Glutamatergic neuron (in vitro differentiated cells): ENCODE data around the gene SPPL2B. TPM values are rescaled to one million over a fixed set of nuclear protein-coding genes. Genes with fewer than 3 reads are reported as not detected.
A peak's percentile ranks its signal among the peaks of the same experiment; 100 is the strongest.

Experiments
- DNase-seq: peaks from one replicate; pipeline ENCODE4 v3.0.0; 2022
- H3K27ac Mint-ChIP-seq: one replicate; pipeline ENCODE4 v1.8.0; 2020; ENCODE audit warnings: mild to moderate bottlenecking, mixed read lengths, inconsistent platforms; ENCODE audit not compliant: unreplicated experiment
- H3K27me3 Mint-ChIP-seq: one replicate; pipeline ENCODE4 v1.8.0; 2020; ENCODE audit warnings: mild to moderate bottlenecking, moderate library complexity, mixed read lengths, inconsistent platforms; ENCODE audit not compliant: unreplicated experiment
- H3K36me3 Mint-ChIP-seq: one replicate; pipeline ENCODE4 v1.8.0; 2020; ENCODE audit warnings: mild to moderate bottlenecking, mixed read lengths, inconsistent platforms; ENCODE audit not compliant: unreplicated experiment
- H3K4me1 Mint-ChIP-seq: one replicate; pipeline ENCODE4 v1.8.0; 2020; ENCODE audit warnings: mild to moderate bottlenecking, low read depth, mixed read lengths, inconsistent platforms; ENCODE audit not compliant: unreplicated experiment
- H3K4me3 Mint-ChIP-seq: one replicate; pipeline ENCODE4 v1.8.0; 2020; ENCODE audit warnings: mild to moderate bottlenecking, mixed read lengths, inconsistent platforms; ENCODE audit not compliant: unreplicated experiment
- H3K9me3 Mint-ChIP-seq: one replicate; pipeline ENCODE4 v1.8.0; 2020; ENCODE audit warnings: mild to moderate bottlenecking, moderate library complexity, mixed read lengths, inconsistent platforms; ENCODE audit not compliant: unreplicated experiment
- total RNA-seq: library from RNA; stranded (reverse); fragmentation: NEBNext Ultra II Directional; extraction: Animal tissue kit (Norgen Biotek cat#: 25700); gene quantifications from one replicate; pipeline ENCODE4 v1.2.1, GENCODE V29; 2021; ENCODE audit not compliant: unreplicated experiment
- TF ChIP-seq, protein P1 (sequence below): fragments of 200-600 bp; sonication (generic); IDR thresholded peaks from one replicate; pipeline ENCODE4 v1.5.0; 2021; ENCODE audit not compliant: partially characterized antibody, unreplicated experiment

SPPL2B gene
- total RNA-seq, 1 donor from 2014 or later: 166 TPM

DNA sequence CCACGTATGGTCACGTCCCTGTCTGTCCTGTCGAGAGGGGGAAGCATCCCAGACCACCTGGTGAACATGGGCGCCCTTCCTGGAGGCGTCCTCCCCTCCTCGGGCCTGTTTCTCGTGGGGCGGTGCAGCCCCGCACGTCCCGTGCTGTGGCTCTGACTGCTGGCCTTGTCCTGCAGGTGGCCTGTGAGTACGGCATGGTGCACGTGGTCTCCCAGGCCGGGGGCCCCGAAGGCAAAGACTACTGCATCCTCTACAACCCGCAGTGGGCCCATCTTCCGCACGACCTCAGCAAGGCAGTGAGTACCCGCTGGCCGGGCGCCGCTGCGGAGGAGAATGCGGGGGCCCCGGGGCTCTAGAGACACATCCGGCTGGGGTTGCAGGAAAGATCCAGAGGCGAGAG, 5.9 kb downstream of the SPPL2B start:
- H3K9me3 Mint-ChIP-seq: peaks cover 39% of the 10 kb centered on the region
- DNase-seq: no peak
- peaks cover 36% of the 10 kb centered on the region for H3K4me1 Mint-ChIP-seq
- no peak overlapping the region for H3K27ac Mint-ChIP-seq
- TF ChIP-seq, protein P1, sequence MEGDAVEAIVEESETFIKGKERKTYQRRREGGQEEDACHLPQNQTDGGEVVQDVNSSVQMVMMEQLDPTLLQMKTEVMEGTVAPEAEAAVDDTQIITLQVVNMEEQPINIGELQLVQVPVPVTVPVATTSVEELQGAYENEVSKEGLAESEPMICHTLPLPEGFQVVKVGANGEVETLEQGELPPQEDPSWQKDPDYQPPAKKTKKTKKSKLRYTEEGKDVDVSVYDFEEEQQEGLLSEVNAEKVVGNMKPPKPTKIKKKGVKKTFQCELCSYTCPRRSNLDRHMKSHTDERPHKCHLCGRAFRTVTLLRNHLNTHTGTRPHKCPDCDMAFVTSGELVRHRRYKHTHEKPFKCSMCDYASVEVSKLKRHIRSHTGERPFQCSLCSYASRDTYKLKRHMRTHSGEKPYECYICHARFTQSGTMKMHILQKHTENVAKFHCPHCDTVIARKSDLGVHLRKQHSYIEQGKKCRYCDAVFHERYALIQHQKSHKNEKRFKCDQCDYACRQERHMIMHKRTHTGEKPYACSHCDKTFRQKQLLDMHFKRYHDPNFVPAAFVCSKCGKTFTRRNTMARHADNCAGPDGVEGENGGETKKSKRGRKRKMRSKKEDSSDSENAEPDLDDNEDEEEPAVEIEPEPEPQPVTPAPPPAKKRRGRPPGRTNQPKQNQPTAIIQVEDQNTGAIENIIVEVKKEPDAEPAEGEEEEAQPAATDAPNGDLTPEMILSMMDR: no peak
- H3K4me3 Mint-ChIP-seq: no peak overlapping the region
- peaks cover 31% of the 10 kb centered on the region for H3K27me3 Mint-ChIP-seq
- peaks cover 11% of the 10 kb centered on the region for H3K36me3 Mint-ChIP-seq

- Mint-ChIP-seq H3K4me1 (peaks cover 30% of the 10 kb centered on the region), H3K27ac (peak overlapping the region; percentile 81), H3K9me3 (peaks cover 35% of the 10 kb centered on the region), H3K36me3 (peaks cover 11% of the 10 kb centered on the region), H3K27me3 (peaks cover 28% of the 10 kb centered on the region), H3K4me3 (no peak overlapping the region)
- TF ChIP-seq, protein P1: no peak
- peak; percentile 54 for DNase-seq
Observed at GRCh38 chr19:2334986-2335846, 6.7 kb downstream of the SPPL2B start.

DNA sequence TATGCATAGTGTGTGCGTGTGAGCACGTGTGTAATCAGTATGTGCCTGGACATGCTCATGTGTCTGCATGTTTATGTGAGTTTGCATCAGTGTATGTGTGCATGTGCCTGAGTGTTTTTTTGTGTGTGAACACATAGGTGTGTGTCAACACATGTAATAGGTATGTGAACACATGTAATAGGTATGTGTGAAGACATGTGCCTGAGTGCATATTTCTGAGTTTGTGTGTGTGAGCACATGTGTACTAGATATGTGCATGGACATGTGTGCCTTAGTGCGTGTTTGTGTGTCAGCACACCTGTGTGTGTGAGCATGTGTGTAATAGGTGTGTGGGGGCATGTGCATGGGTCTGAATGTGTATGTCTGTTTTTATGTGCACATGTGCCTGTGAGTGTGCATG, 7.4 kb downstream of the SPPL2B start:
- peak; percentile 0 for DNase-seq
- peak overlapping the region; percentile 47 for H3K4me3 Mint-ChIP-seq
- TF ChIP-seq, protein P1: no peak
- H3K27ac Mint-ChIP-seq: peak overlapping the region; percentile 81
- peaks cover 30% of the 10 kb centered on the region for H3K9me3 Mint-ChIP-seq
- H3K27me3 Mint-ChIP-seq: peaks cover 28% of the 10 kb centered on the region
- peaks cover 11% of the 10 kb centered on the region for H3K36me3 Mint-ChIP-seq
- H3K4me1 Mint-ChIP-seq: peaks cover 29% of the 10 kb centered on the region

DNA sequence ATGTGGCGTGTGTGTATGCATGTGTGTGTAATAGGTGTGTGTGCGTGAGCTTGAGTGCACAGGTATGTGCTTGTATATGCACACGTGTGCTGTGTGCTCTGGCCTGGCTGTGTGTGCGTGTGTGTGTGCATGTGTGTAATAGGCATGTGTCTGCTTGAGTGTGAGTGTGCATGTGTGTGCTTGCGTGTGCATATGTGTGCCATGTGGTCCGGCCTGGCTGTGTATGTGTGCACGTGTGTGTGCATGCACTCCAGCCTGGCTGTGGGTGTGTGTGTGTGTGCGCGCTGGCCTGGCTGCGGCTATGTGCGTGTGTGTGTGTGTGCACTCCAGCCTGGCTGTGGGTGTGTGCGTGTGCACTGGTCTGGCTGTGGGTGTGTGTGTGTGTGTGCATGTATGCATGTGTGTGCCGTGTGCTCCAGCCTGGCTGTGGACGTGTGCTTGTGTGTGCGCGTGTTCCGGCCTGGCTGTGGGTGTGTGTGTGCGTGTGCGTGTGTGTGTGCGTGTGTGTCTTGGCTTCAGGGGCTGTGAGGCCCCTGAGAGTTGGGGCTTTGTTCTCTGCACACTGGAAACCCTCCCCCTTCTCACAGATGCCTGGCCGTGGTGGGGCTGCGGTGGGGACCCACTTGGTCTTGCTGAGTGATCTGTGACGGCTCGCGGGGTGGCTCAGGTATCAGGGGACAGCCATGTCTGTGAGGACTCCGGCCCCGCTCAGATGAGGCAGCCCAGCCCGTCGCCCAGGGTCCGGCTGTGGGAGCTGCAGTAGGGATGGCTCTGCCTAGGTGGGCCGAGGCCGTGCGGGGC, 8.2 kb downstream of the SPPL2B start:
- Mint-ChIP-seq H3K9me3 (peaks cover 25% of the 10 kb centered on the region), H3K27me3 (peaks cover 24% of the 10 kb centered on the region), H3K36me3 (peaks cover 11% of the 10 kb centered on the region), H3K27ac (peak overlapping the region; percentile 81), H3K4me1 (peaks cover 22% of the 10 kb centered on the region), H3K4me3 (peak overlapping the region; percentile 47)
- TF ChIP-seq, protein P1: no peak
- peak; percentile 51 for DNase-seq
